GM12865 (cell line): ENCODE measurements around the gene DMBX1.

Source experiments
- DNase-seq: peaks from one replicate; pipeline ENCODE4 v3.0.0; 2010; ENCODE audit warnings: low read depth
- H3K4me3 ChIP-seq: 2 replicates; pipeline ENCODE4 v1.5.1; 2011; ENCODE audit warnings: mild to moderate bottlenecking, low read depth, low read length, control low read depth
- CTCF ChIP-seq: IDR thresholded peaks from 2 replicates; pipeline ENCODE4 v1.5.1; 2011; ENCODE audit warnings: low read length, control low read depth, low read depth, inconsistent platforms; ENCODE audit not compliant: insufficient read depth; ENCODE audit errors: missing control alignments

The DMBX1 gene

GRCh38 chr1:46467183-46467504, 22.5 kb upstream of the DMBX1 start:
- TF ChIP-seq CTCF, result no peak
- H3K4me3 ChIP-seq, result no peak overlapping the region
- no peak for DNase-seq

- DNase-seq, result no peak
- no peak for TF ChIP-seq CTCF
- no peak overlapping the region for H3K4me3 ChIP-seq
These were observed 19.8 kb upstream of the DMBX1 start for GRCh38 chr1:46469881-46470280.

GRCh38 chr1:46471848-46472492, 17.7 kb upstream of the DMBX1 start:
- no peak for TF ChIP-seq CTCF
- no peak for DNase-seq
- no peak overlapping the region for H3K4me3 ChIP-seq

- no peak for TF ChIP-seq CTCF
- no peak overlapping the region for H3K4me3 ChIP-seq
- DNase-seq, result no peak
These were observed 17.0 kb upstream of the DMBX1 start for GRCh38 chr1:46472498-46473181.

GRCh38 chr1:46473991-46474390, 15.6 kb upstream of the DMBX1 start:
- no peak for DNase-seq
- TF ChIP-seq CTCF, result no peak
- no peak overlapping the region for H3K4me3 ChIP-seq

- no peak for TF ChIP-seq CTCF
- H3K4me3 ChIP-seq, result no peak overlapping the region
- no peak for DNase-seq
These were observed 15.1 kb upstream of the DMBX1 start for GRCh38 chr1:46474570-46474969.

- DNase-seq, result no peak
- no peak overlapping the region for H3K4me3 ChIP-seq
- TF ChIP-seq CTCF, result no peak
These were observed 13.0 kb upstream of the DMBX1 start for GRCh38 chr1:46476673-46477072.
